Measurements from ENCODE around the gene FOLR1. TPM values are rescaled to one million over a fixed set of nuclear protein-coding genes. Genes with fewer than 3 reads are reported as not detected.

The FOLR1 gene
- total and polyA plus RNA-seq, 2 of the 4 experiments (the other 2 are of a cell fraction) = 0.24 TPM; not detected in 1

DNA sequence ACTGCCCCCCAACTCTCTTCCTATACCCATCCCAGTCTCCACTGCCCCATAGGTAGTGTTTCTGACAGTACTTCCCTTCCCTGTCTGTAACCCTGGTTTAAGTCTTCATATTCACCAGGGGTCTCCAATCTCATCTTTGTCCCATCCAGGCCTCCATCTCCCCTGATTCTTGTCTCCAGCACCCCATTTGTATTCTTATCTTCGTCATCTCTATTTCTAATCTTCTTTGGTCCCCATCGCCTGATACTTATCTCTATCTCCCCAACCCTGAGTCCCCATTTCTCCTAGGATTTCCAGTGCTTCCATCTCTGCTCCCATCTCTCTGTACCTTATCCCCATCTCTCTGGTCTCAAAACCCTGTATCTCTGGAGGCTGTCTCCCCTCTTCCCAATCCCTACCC is 50.2 kb downstream of the FOLR1 start:
- Histone ChIP-seq H4K91ac (ENCODE audit: insufficient read depth, low read depth, low read length) (no peak overlapping the region), H4K5ac (ENCODE audit: low read depth, low read length) (no peak overlapping the region), H3K4ac (ENCODE audit: low read depth, low read length) (no peak overlapping the region), H2AFZ (replicated peaks; ENCODE audit: low read length, poor library complexity) (no peak overlapping the region), H2AK9ac (replicated peaks; ENCODE audit: low read depth, low read length, poor library complexity) (no peak overlapping the region), H2BK120ac (ENCODE audit: low read depth, low read length) (no peak overlapping the region), H4K20me1 (ENCODE audit: insufficient read depth, low read length) (peaks cover 23% of the 10 kb centered on the region), H3K9ac (ENCODE audit: low read depth, low read length) (no peak overlapping the region), H3K27me3 (ENCODE audit: control insufficient read depth, insufficient read depth, low read length) (peaks cover 65% of the 10 kb centered on the region), H2BK5ac (ENCODE audit: low read depth, low read length, poor library complexity, severe bottlenecking) (no peak overlapping the region), H2BK20ac (ENCODE audit: low read depth, low read length) (no peak overlapping the region), H3K56ac (ENCODE audit: extremely low read depth, insufficient read depth, low read length) (no peak overlapping the region), H3K14ac (replicated peaks; ENCODE audit: low read depth, low read length) (no peak overlapping the region), H3K9me1 (ENCODE audit: insufficient read depth, low read length) (no peaks in the 10 kb centered on the region), H2AK5ac (ENCODE audit: low read depth, low read length) (no peak overlapping the region), H3K4me3 (ENCODE audit: insufficient read depth, low read depth, low read length) (no peak overlapping the region), H3K79me1 (ENCODE audit: low read depth in 1 of 2, low read length in 2 of 2) (no peaks in the 10 kb centered on the region; a peak in 1 of 4 replicates), H2BK15ac (ENCODE audit: low read depth, low read length) (no peak overlapping the region), H3K9me3 (ENCODE audit: control insufficient read depth, insufficient read depth, low read length) (peaks cover 7% of the 10 kb centered on the region), H3K23ac (ENCODE audit: low read depth, low read length) (no peak overlapping the region), H3K18ac (ENCODE audit: low read depth, low read length) (no peak overlapping the region), H3K4me1 (ENCODE audit: control insufficient read depth, insufficient read depth, low read length) (peaks cover 2% of the 10 kb centered on the region; the same call in 1 of the 2 replicates), H3K4me2 (ENCODE audit: low read depth, low read length) (no peak overlapping the region), H3K36me3 (ENCODE audit: control insufficient read depth, insufficient read depth, low read length) (peaks cover 11% of the 10 kb centered on the region), H4K8ac (ENCODE audit: low read depth in 2 of 2, low read length in 2 of 2) (no peak overlapping the region), H3K27ac (ENCODE audit: insufficient read depth, low read length) (no peak overlapping the region)
- 68 to 100% methylated on average over 1 to 2 of the region's 2 CpGs for WGBS, 2 experiments (ENCODE audit: extremely low coverage in 2 of 2, insufficient read length in 1 of 2)
- no peak for ATAC-seq (ENCODE audit: low read depth)
- POLR2A ChIA-PET (ENCODE audit: unreplicated experiment) = interaction anchor here (0.6 kb wide), 1 partner anchor 30 kb away, joined by 3 read pairs; no protein-coding TSS in a partner anchor
- in situ Hi-C loops (cut with MboI; ENCODE audit: low sequenced_read_pairs) = no loop called here
- no peak for TF ChIP-seq RFX5 (IDR thresholded peaks at IDR 0.05; ENCODE audit: low read depth, low read length)
- TF ChIP-seq MXI1 (IDR thresholded peaks at IDR 0.05; ENCODE audit: borderline replicate concordance, low read depth, low read length) = no peak
- TF ChIP-seq CEBPB (IDR thresholded peaks at IDR 0.05; ENCODE audit: low read depth, low read length) = no peak
- TF ChIP-seq SMC3 (IDR thresholded peaks at IDR 0.05; ENCODE audit: low read depth, low read length) = no peak
- TF ChIP-seq, protein P1, sequence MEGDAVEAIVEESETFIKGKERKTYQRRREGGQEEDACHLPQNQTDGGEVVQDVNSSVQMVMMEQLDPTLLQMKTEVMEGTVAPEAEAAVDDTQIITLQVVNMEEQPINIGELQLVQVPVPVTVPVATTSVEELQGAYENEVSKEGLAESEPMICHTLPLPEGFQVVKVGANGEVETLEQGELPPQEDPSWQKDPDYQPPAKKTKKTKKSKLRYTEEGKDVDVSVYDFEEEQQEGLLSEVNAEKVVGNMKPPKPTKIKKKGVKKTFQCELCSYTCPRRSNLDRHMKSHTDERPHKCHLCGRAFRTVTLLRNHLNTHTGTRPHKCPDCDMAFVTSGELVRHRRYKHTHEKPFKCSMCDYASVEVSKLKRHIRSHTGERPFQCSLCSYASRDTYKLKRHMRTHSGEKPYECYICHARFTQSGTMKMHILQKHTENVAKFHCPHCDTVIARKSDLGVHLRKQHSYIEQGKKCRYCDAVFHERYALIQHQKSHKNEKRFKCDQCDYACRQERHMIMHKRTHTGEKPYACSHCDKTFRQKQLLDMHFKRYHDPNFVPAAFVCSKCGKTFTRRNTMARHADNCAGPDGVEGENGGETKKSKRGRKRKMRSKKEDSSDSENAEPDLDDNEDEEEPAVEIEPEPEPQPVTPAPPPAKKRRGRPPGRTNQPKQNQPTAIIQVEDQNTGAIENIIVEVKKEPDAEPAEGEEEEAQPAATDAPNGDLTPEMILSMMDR (conservative IDR thresholded peaks at IDR 0.05; ENCODE audit: low read depth, low read length) = no peak
- TF ChIP-seq ELK1 (IDR thresholded peaks at IDR 0.05; ENCODE audit: borderline replicate concordance, low read depth, low read length) = no peak
- no peak for TF ChIP-seq BHLHE40 (IDR thresholded peaks at IDR 0.05; ENCODE audit: low read depth, low read length)
- no peak for TF ChIP-seq MAZ (IDR thresholded peaks at IDR 0.05; ENCODE audit: borderline replicate concordance, low read depth, low read length)
- no peak for TF ChIP-seq POLR2A (IDR thresholded peaks at IDR 0.05; ENCODE audit: low read depth, low read length)
- no peak for TF ChIP-seq CHD1 (IDR thresholded peaks at IDR 0.05; ENCODE audit: low read depth, low read length)
- TF ChIP-seq, protein P2, sequence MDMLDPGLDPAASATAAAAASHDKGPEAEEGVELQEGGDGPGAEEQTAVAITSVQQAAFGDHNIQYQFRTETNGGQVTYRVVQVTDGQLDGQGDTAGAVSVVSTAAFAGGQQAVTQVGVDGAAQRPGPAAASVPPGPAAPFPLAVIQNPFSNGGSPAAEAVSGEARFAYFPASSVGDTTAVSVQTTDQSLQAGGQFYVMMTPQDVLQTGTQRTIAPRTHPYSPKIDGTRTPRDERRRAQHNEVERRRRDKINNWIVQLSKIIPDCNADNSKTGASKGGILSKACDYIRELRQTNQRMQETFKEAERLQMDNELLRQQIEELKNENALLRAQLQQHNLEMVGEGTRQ (IDR thresholded peaks at IDR 0.05; ENCODE audit: low read depth, low read length) = no peak
- no peak for TF ChIP-seq MAFK (IDR thresholded peaks at IDR 0.05; ENCODE audit: low read depth, low read length)
- TF ChIP-seq RAD21 (IDR thresholded peaks at IDR 0.05; ENCODE audit: low read length) = no peak
- no peak for TF ChIP-seq NFE2L2 (IDR thresholded peaks at IDR 0.05; ENCODE audit: low read depth, low read length)
- no peak for TF ChIP-seq RCOR1 (IDR thresholded peaks at IDR 0.05; ENCODE audit: insufficient replicate concordance, low read length)
- no peak for TF ChIP-seq FOS (IDR thresholded peaks at IDR 0.05; ENCODE audit: low read depth, low read length)
- no peak for DNase-seq
- dilution Hi-C loops (cut with HindIII; ENCODE audit: low sequenced_read_pairs, unreplicated experiment) = no loop called here
- intact Hi-C loops (cut with micrococcal nuclease) = no loop called here
- CTCF ChIA-PET = no interaction called here
- BruUV-seq (replicated peaks) = no TSS peak

Measured in IMR-90 (cell line).